H9 (cell line): Measurements from ENCODE around the gene NAPSA. TPM values are rescaled to one million over a fixed set of nuclear protein-coding genes. Genes with fewer than 3 reads are reported as not detected.

Experiments
- DNase-seq: peaks from one replicate; pipeline ENCODE4 v3.0.0-alpha.2; 2017
- H2AFZ ChIP-seq: one replicate; pipeline ENCODE4 v1.6.1; 2013; ENCODE audit warnings: mild to moderate bottlenecking, low read length, control low read depth, moderate library complexity
- H2AK5ac ChIP-seq: 2 replicates; pipeline ENCODE4 v1.6.1; 2013; ENCODE audit warnings: low read length, control low read depth, mixed read lengths; ENCODE audit not compliant: insufficient read length
- H2BK120ac ChIP-seq: one replicate; pipeline ENCODE4 v1.6.1; 2013; ENCODE audit warnings: low read depth, mild to moderate bottlenecking, low read length, control low read depth, inconsistent platforms; ENCODE audit not compliant: poor library complexity, severe bottlenecking
- H2BK12ac ChIP-seq: 2 replicates; pipeline ENCODE4 v1.6.1; 2013; ENCODE audit warnings: low read length, control low read depth, mixed read lengths, low read depth; ENCODE audit not compliant: insufficient read length
- H2BK15ac ChIP-seq: 2 replicates; pipeline ENCODE4 v1.6.1; 2013; ENCODE audit warnings: low read depth, low read length, control low read depth
- H2BK20ac ChIP-seq: one replicate; pipeline ENCODE4 v1.6.1; 2013; ENCODE audit warnings: low read depth, mild to moderate bottlenecking, low read length, control low read depth, inconsistent platforms; ENCODE audit not compliant: poor library complexity, severe bottlenecking
- H2BK5ac ChIP-seq: 2 replicates; pipeline ENCODE4 v1.6.1; 2013; ENCODE audit warnings: low read length, control low read depth, mixed read lengths; ENCODE audit not compliant: insufficient read length
- H3K14ac ChIP-seq: 2 replicates; pipeline ENCODE4 v1.6.1; 2013; ENCODE audit warnings: low read length, control low read depth; ENCODE audit not compliant: insufficient read depth
- H3K18ac ChIP-seq: 2 replicates; pipeline ENCODE4 v1.6.1; 2013; ENCODE audit warnings: low read depth, mild to moderate bottlenecking, mixed read lengths, low read length, control low read depth; ENCODE audit not compliant: insufficient read length
- H3K23ac ChIP-seq: 2 replicates; pipeline ENCODE4 v1.6.1; 2013; ENCODE audit warnings: low read length, control low read depth, mixed read lengths, low read depth; ENCODE audit not compliant: insufficient read length
- H3K23me2 ChIP-seq: 2 replicates; pipeline ENCODE4 v1.6.1; 2013; ENCODE audit warnings: low read depth, mild to moderate bottlenecking, mixed read lengths, low read length, control low read depth; ENCODE audit not compliant: insufficient read length, poor library complexity, severe bottlenecking
- H3K27ac ChIP-seq: 2 replicates; pipeline ENCODE4 v1.5.1; 2013; ENCODE audit warnings: low read length, control low read depth, mixed read lengths, low read depth; ENCODE audit not compliant: insufficient read length
- H3K27me3 ChIP-seq: 2 replicates; pipeline ENCODE4 v1.6.1; 2013; ENCODE audit warnings: low read length, control low read depth, inconsistent platforms; ENCODE audit not compliant: insufficient read depth
- H3K4ac ChIP-seq: 2 replicates; pipeline ENCODE4 v1.6.1; 2013; ENCODE audit warnings: low read depth, mild to moderate bottlenecking, control low read depth, inconsistent platforms, low read length, moderate library complexity
- H3K4me1 ChIP-seq: 2 replicates; pipeline ENCODE4 v1.6.1; 2013; ENCODE audit warnings: low read length, control low read depth, inconsistent platforms; ENCODE audit not compliant: insufficient read depth
- H3K4me2 ChIP-seq: 2 replicates; pipeline ENCODE4 v1.6.1; 2013; ENCODE audit warnings: low read length, control low read depth, mixed read lengths; ENCODE audit not compliant: insufficient read length, insufficient read depth
- H3K56ac ChIP-seq: 2 replicates; pipeline ENCODE4 v1.6.1; 2013; ENCODE audit warnings: low read depth, mild to moderate bottlenecking, mixed read lengths, low read length, control low read depth; ENCODE audit not compliant: insufficient read length
- H3K79me1 ChIP-seq: 2 replicates; pipeline ENCODE4 v1.6.1; 2013; ENCODE audit warnings: low read depth, mild to moderate bottlenecking, moderate library complexity, low read length, control low read depth, inconsistent platforms; ENCODE audit not compliant: insufficient read depth, poor library complexity, severe bottlenecking
- H3K79me2 ChIP-seq: 2 replicates; pipeline ENCODE4 v1.6.1; 2013; ENCODE audit warnings: low read length, control low read depth, inconsistent platforms; ENCODE audit not compliant: insufficient read depth
- H3K9ac ChIP-seq: 2 replicates; pipeline ENCODE4 v1.6.1; 2013; ENCODE audit warnings: low read length, control low read depth, mixed read lengths; ENCODE audit not compliant: insufficient read length; ENCODE audit errors: extremely low read depth
- H3K9me3 ChIP-seq: one replicate; pipeline ENCODE4 v1.6.1; 2013; ENCODE audit warnings: low read depth, low read length, inconsistent platforms; ENCODE audit not compliant: control insufficient read depth
- H3T11ph ChIP-seq: one replicate; pipeline ENCODE4 v1.6.1; 2013; ENCODE audit warnings: mild to moderate bottlenecking, low read length, control low read depth, inconsistent platforms
- H4K20me1 ChIP-seq: one replicate; pipeline ENCODE4 v1.6.1; 2013; ENCODE audit not compliant: control insufficient read depth, insufficient read length, insufficient read depth
- H4K5ac ChIP-seq: 2 replicates; pipeline ENCODE4 v1.6.1; 2013; ENCODE audit warnings: low read depth, mild to moderate bottlenecking, mixed read lengths, low read length, control low read depth; ENCODE audit not compliant: insufficient read length
- H4K8ac ChIP-seq: replicated peaks from 2 replicates; pipeline ENCODE4 v1.6.1; 2013; ENCODE audit warnings: low read length, control low read depth, mixed read lengths, low read depth; ENCODE audit not compliant: insufficient read length
- H4K91ac ChIP-seq: 2 replicates; pipeline ENCODE4 v1.6.1; 2013; ENCODE audit warnings: low read depth, mild to moderate bottlenecking, moderate library complexity, mixed read lengths, low read length, control low read depth; ENCODE audit not compliant: insufficient read length
- H3K27ac Mint-ChIP-seq, 3 experiments: 2 replicates in 2 of 3; 3 replicates in 1 of 3; pipeline ENCODE4 v1.8.0; 2020 to 2021; ENCODE audit warnings: mixed read lengths in 3 of 3, mild to moderate bottlenecking in 1 of 3, moderate library complexity in 1 of 3
- H3K27me3 Mint-ChIP-seq: 2 replicates; pipeline ENCODE4 v1.8.0; 2021; ENCODE audit warnings: low read depth, mild to moderate bottlenecking, moderate library complexity, mixed read lengths
- H3K36me3 Mint-ChIP-seq, 3 experiments: 2 replicates in 2 of 3; 3 replicates in 1 of 3; pipeline ENCODE4 v1.8.0; 2020 to 2021; ENCODE audit warnings: low read depth in 3 of 3, mixed read lengths in 3 of 3; ENCODE audit not compliant: insufficient read depth in 1 of 3
- H3K4me1 Mint-ChIP-seq, 2 experiments: 2 replicates each; pipeline ENCODE4 v1.8.0; 2020; ENCODE audit warnings: mixed read lengths in 2 of 2
- H3K4me3 Mint-ChIP-seq, 2 experiments: 2 replicates in 1 of 2; 3 replicates in 1 of 2; pipeline ENCODE4 v1.8.0; 2020 to 2021; ENCODE audit warnings: mild to moderate bottlenecking in 2 of 2, mixed read lengths in 2 of 2, moderate library complexity in 1 of 2
- H3K9me3 Mint-ChIP-seq, 2 experiments: 2 replicates in 1 of 2; 3 replicates in 1 of 2; pipeline ENCODE4 v1.8.0; 2020; ENCODE audit warnings: mild to moderate bottlenecking in 2 of 2, mixed read lengths in 2 of 2, moderate library complexity in 1 of 2
- WGBS: extraction: QIAGEN DNeasy Blood & Tissue Kit; methylation state at CpG from one replicate; pipeline ENCODE4 v1.1.7; 2013; ENCODE audit warnings: missing lambda C conversion rate, low lambda C conversion rate, mixed read lengths; ENCODE audit not compliant: insufficient read length; ENCODE audit errors: extremely low coverage; 5-methylcytosine and 5-hydroxymethylcytosine counted together
- total RNA-seq: library from RNA; stranded (reverse); gene quantifications from 2 replicates; pipeline ENCODE4 v1.2.1, GENCODE V29; 2021
- TF ChIP-seq, protein P1 (sequence below): fragments of 200-600 bp; sonication (generic); conservative IDR thresholded peaks from 3 replicates; pipeline ENCODE4 v1.8.0; 2021; ENCODE audit warnings: antibody characterized with exemption, mild to moderate bottlenecking

The NAPSA gene
- total RNA-seq, 1 experiment from 2014 or later: 0.44 TPM

DNA sequence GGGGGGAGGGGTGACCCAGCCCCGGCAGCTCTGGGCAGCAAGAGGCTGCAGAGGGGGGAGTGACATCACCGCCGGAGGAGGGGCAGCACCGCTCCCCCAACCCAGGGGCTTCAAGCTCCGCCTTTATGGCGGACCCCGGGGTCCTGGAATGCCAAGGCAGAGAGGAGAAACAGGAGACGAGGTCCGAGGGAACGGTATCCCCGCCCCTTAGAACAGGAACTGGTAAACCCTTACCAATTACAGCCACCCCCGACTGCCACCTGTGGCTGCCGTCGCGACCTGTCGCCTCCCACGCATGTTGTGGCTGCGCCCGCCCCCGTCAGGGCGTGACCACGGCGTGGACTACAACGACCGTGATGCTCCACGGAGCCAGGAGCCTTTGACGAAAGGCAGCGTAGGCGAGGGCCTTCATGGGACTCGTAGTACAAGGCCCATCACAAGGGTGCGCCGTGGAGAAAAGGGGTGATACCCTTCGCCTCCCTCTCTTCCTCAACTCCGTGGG is 32.2 kb downstream of the NAPSA start:
- Histone ChIP-seq H3K4me2 (peak overlapping the region; percentile 77), H3K9ac (no peak overlapping the region), H3K9me3 (no peaks in the 10 kb centered on the region), H4K5ac (no peak overlapping the region), H3K23ac (no peak overlapping the region), H3T11ph (no peak overlapping the region), H3K56ac (no peak overlapping the region), H3K79me1 (no peaks in the 10 kb centered on the region), H2BK5ac (no peak overlapping the region), H3K23me2 (peaks cover 26% of the 10 kb centered on the region), H3K18ac (no peak overlapping the region), H3K4me1 (peaks cover 4% of the 10 kb centered on the region; the same call in 1 of the 2 replicates), H4K91ac (no peak overlapping the region), H2AFZ (no peak overlapping the region), H2AK5ac (no peak overlapping the region), H3K14ac (peak overlapping the region; percentile 84; the same call in 1 of the 2 replicates), H2BK15ac (no peak overlapping the region), H2BK20ac (no peak overlapping the region), H2BK12ac (no peak overlapping the region), H3K4ac (no peak overlapping the region), H3K27me3 (no peaks in the 10 kb centered on the region; the same call in 1 of the 2 replicates), H2BK120ac (no peak overlapping the region), H4K20me1 (no peaks in the 10 kb centered on the region), H3K79me2 (no peaks in the 10 kb centered on the region), H3K27ac (no peak overlapping the region), H4K8ac (no peak overlapping the region)
- Mint-ChIP-seq H3K36me3 (peaks cover 3 to 10% (median 10%) of the 10 kb centered on the region in 3 experiments), H3K4me1 (peaks cover 34 to 46% of the 10 kb centered on the region in 2 experiments), H3K27ac (peak overlapping the region; percentile 95 to 99 (median 98)), H3K9me3 (peaks cover 3 to 12% of the 10 kb centered on the region in 2 experiments; a peak in 4 of 5 replicates), H3K27me3 (peaks cover 18% of the 10 kb centered on the region), H3K4me3 (peak overlapping the region; percentile 89 to 94)
- WGBS: no CpG with 5 or more reads among the region's 34 CpGs
- DNase-seq: peak; percentile 96
- TF ChIP-seq, protein P1, sequence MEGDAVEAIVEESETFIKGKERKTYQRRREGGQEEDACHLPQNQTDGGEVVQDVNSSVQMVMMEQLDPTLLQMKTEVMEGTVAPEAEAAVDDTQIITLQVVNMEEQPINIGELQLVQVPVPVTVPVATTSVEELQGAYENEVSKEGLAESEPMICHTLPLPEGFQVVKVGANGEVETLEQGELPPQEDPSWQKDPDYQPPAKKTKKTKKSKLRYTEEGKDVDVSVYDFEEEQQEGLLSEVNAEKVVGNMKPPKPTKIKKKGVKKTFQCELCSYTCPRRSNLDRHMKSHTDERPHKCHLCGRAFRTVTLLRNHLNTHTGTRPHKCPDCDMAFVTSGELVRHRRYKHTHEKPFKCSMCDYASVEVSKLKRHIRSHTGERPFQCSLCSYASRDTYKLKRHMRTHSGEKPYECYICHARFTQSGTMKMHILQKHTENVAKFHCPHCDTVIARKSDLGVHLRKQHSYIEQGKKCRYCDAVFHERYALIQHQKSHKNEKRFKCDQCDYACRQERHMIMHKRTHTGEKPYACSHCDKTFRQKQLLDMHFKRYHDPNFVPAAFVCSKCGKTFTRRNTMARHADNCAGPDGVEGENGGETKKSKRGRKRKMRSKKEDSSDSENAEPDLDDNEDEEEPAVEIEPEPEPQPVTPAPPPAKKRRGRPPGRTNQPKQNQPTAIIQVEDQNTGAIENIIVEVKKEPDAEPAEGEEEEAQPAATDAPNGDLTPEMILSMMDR: no peak
